ENCODE data around the gene BCL2.

BCL2 gene

DNA sequence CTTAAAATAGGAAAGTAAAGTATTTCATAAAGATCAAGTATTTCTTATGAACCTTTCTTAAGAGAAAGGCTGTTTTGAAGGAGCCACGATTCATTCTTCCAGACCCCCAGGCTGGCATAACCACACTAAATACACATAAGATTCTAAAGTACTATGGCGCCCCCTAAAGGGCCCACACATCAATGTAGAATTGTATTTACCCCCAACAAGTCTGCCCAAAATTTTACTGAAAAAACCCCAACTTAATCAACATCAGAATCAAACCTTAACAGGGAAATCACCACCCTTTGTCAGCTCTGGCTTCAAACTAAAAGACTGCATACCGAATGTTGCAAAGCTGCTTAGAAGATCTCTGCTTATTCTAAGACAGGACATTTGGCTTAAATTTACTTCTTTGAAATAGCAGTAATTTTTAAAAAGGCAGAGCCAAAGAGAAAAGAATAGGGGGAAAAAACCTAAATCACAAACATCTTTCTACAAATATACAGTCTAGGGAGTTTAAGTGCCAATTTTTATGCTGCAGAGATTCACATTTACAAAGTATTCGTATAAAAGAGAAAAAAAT, 20.4 kb upstream of the BCL2 start:
- H3K4me2 ChIP-seq (ENCODE audit: low read length), result peak overlapping the region; percentile 10
- H3K9me3 ChIP-seq (ENCODE audit: insufficient read depth, low read length), result no peaks in the 10 kb centered on the region
- no peak overlapping the region for H3K9ac ChIP-seq (ENCODE audit: low read length)
- H3K4me3 ChIP-seq (ENCODE audit: low read length), result no peak overlapping the region
- H3K27ac ChIP-seq (ENCODE audit: low read length), result no peak overlapping the region
- peaks cover 56% of the 10 kb centered on the region for H3K36me3 ChIP-seq (replicated peaks; ENCODE audit: low read depth, low read length)
- H3K27me3 ChIP-seq (ENCODE audit: low read depth, low read length), result no peaks in the 10 kb centered on the region
- peaks cover 8% of the 10 kb centered on the region for H3K4me1 ChIP-seq (ENCODE audit: low read length)
- no peaks in the 10 kb centered on the region for H4K20me1 ChIP-seq (ENCODE audit: insufficient read depth, low read length)
- no peak for TF ChIP-seq EZH2phosphoT487 (IDR thresholded peaks at IDR 0.05; ENCODE audit: low read depth)
- TF ChIP-seq, protein P1, sequence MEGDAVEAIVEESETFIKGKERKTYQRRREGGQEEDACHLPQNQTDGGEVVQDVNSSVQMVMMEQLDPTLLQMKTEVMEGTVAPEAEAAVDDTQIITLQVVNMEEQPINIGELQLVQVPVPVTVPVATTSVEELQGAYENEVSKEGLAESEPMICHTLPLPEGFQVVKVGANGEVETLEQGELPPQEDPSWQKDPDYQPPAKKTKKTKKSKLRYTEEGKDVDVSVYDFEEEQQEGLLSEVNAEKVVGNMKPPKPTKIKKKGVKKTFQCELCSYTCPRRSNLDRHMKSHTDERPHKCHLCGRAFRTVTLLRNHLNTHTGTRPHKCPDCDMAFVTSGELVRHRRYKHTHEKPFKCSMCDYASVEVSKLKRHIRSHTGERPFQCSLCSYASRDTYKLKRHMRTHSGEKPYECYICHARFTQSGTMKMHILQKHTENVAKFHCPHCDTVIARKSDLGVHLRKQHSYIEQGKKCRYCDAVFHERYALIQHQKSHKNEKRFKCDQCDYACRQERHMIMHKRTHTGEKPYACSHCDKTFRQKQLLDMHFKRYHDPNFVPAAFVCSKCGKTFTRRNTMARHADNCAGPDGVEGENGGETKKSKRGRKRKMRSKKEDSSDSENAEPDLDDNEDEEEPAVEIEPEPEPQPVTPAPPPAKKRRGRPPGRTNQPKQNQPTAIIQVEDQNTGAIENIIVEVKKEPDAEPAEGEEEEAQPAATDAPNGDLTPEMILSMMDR (IDR thresholded peaks at IDR 0.05; ENCODE audit: low read depth, low read length), result peak; percentile 99
- no peaks in the 10 kb centered on the region for H3K79me2 ChIP-seq (ENCODE audit: low read length)
- no peak overlapping the region for H2AFZ ChIP-seq (ENCODE audit: low read depth, low read length)

GRCh38 chr18:63336366-63337099, 17.0 kb upstream of the BCL2 start:
- Histone ChIP-seq H3K36me3 (replicated peaks; ENCODE audit: low read depth, low read length) (peaks cover 62% of the 10 kb centered on the region), H3K4me1 (ENCODE audit: low read length) (peaks cover 8% of the 10 kb centered on the region), H3K27ac (ENCODE audit: low read length) (no peak overlapping the region), H3K9me3 (ENCODE audit: insufficient read depth, low read length) (no peaks in the 10 kb centered on the region), H3K9ac (ENCODE audit: low read length) (no peak overlapping the region), H3K79me2 (ENCODE audit: low read length) (no peaks in the 10 kb centered on the region), H4K20me1 (ENCODE audit: insufficient read depth, low read length) (no peaks in the 10 kb centered on the region), H2AFZ (ENCODE audit: low read depth, low read length) (no peak overlapping the region), H3K4me2 (ENCODE audit: low read length) (no peak overlapping the region), H3K27me3 (ENCODE audit: low read depth, low read length) (no peaks in the 10 kb centered on the region), H3K4me3 (ENCODE audit: low read length) (no peak overlapping the region)
- TF ChIP-seq, protein P1 (IDR thresholded peaks at IDR 0.05; ENCODE audit: low read depth, low read length), result no peak
- TF ChIP-seq EZH2phosphoT487 (IDR thresholded peaks at IDR 0.05; ENCODE audit: low read depth), result no peak

DNA sequence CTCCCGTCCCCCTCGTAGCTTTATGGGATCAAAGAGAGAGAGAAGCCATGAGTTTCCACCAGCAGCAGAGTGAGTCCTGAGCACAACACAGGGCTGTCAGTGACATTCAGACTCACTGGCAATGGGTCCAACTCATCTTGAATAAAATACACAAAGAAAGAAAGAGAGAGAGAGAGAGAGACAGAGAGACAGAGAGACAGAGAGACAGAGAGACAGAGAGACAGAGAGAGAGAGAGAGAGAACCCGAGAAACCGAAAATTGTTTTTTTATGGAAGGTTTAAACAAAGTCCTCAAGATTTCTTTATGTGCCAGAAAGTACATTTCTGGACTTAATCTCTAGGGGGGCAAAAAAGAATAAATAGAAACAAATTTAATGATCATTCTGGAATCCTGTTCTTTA, 11.5 kb upstream of the BCL2 start:
- Histone ChIP-seq H3K4me3 (ENCODE audit: low read length) (no peak overlapping the region), H3K27me3 (ENCODE audit: low read depth, low read length) (no peaks in the 10 kb centered on the region), H3K27ac (ENCODE audit: low read length) (no peak overlapping the region), H4K20me1 (ENCODE audit: insufficient read depth, low read length) (no peaks in the 10 kb centered on the region), H3K4me1 (ENCODE audit: low read length) (no peaks in the 10 kb centered on the region), H3K36me3 (replicated peaks; ENCODE audit: low read depth, low read length) (peaks cover 42% of the 10 kb centered on the region), H3K79me2 (ENCODE audit: low read length) (no peaks in the 10 kb centered on the region), H2AFZ (ENCODE audit: low read depth, low read length) (no peak overlapping the region), H3K4me2 (ENCODE audit: low read length) (no peak overlapping the region), H3K9me3 (ENCODE audit: insufficient read depth, low read length) (no peaks in the 10 kb centered on the region), H3K9ac (ENCODE audit: low read length) (no peak overlapping the region)
- TF ChIP-seq, protein P1 (IDR thresholded peaks at IDR 0.05; ENCODE audit: low read depth, low read length), result no peak
- no peak for TF ChIP-seq EZH2phosphoT487 (IDR thresholded peaks at IDR 0.05; ENCODE audit: low read depth)

DNA sequence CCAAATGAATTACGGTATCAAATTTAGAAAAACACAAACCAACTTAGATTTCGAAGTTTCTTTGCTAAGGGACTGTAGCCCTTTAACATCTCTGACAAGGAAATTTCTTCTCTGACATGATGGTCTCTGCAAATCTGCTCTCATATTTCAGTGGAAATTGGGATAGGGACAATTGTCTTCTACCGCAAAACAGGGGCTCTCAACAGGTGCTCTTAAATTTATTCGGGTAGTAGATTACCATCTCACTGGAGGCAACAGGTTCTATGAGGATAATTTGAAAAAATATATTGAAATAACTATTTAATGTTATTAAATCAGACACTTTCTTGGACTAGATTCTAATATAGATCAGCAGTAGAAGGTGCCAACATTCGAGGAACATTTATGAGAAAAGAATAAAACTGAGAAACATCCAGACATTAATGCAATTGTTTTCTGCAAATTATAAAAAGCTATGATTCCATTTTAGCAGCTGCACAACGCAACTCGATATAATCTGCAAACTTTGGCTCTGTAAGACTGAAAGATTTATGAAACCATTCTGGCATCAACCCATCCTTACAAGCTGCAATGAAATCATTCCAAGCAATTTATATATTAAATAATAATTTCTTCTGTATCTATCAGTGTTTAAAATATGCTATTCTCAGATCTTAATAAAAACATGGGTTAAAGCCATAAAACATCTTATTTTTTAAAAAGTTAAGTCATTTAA, 10.0 kb upstream of the BCL2 start:
- H3K27ac ChIP-seq (ENCODE audit: low read length), result no peak overlapping the region
- H3K9ac ChIP-seq (ENCODE audit: low read length), result no peak overlapping the region
- no peak for TF ChIP-seq EZH2phosphoT487 (IDR thresholded peaks at IDR 0.05; ENCODE audit: low read depth)
- TF ChIP-seq, protein P1 (IDR thresholded peaks at IDR 0.05; ENCODE audit: low read depth, low read length), result no peak
- no peak overlapping the region for H3K4me2 ChIP-seq (ENCODE audit: low read length)
- peaks cover 31% of the 10 kb centered on the region for H3K36me3 ChIP-seq (replicated peaks; ENCODE audit: low read depth, low read length)
- H2AFZ ChIP-seq (ENCODE audit: low read depth, low read length), result no peak overlapping the region
- H3K4me1 ChIP-seq (ENCODE audit: low read length), result peaks cover 9% of the 10 kb centered on the region
- H3K27me3 ChIP-seq (ENCODE audit: low read depth, low read length), result no peaks in the 10 kb centered on the region
- no peak overlapping the region for H3K4me3 ChIP-seq (ENCODE audit: low read length)
- no peaks in the 10 kb centered on the region for H3K9me3 ChIP-seq (ENCODE audit: insufficient read depth, low read length)
- no peaks in the 10 kb centered on the region for H3K79me2 ChIP-seq (ENCODE audit: low read length)
- no peaks in the 10 kb centered on the region for H4K20me1 ChIP-seq (ENCODE audit: insufficient read depth, low read length)
